NCI-H1105 treated with DMSO at 0.1 percent for 48 hours (cell line): Measurements from ENCODE around the gene L3HYPDH.

Experiments
- DNase-seq: peaks from one replicate; lab custom pipeline; 2025; lab: John Stamatoyannopoulos, UW

The L3HYPDH gene

GRCh38 chr14:59483819-59484638, at the start of gene L3HYPDH, which contains the start of gene JKAMP:
Gene L3HYPDH (minus strand): TSS chr14:59484408. CDS start chr14:59484316, 92 bp downstream.
Gene JKAMP (plus strand): TSS chr14:59484517. CDS start chr14:59484590, 73 bp downstream.
- peak; percentile 94 for DNase-seq

- no peak for DNase-seq
Observed at GRCh38 chr14:59532419-59532818, 48.2 kb upstream of the L3HYPDH start.

- DNase-seq = no peak
Observed at GRCh38 chr14:59530349-59530748, 46.1 kb upstream of the L3HYPDH start.

- DNase-seq = no peak
Observed at GRCh38 chr14:59529189-59529588, 45.0 kb upstream of the L3HYPDH start.

- no peak for DNase-seq
Observed at GRCh38 chr14:59520224-59520623, 36.0 kb upstream of the L3HYPDH start.

GRCh38 chr14:59511916-59512575, 27.8 kb upstream of the L3HYPDH start:
- peak; percentile 51 for DNase-seq

GRCh38 chr14:59510966-59511365, 26.8 kb upstream of the L3HYPDH start:
- DNase-seq = no peak

- no peak for DNase-seq
Observed at GRCh38 chr14:59510001-59510400, 25.8 kb upstream of the L3HYPDH start.

GRCh38 chr14:59509101-59509500, 24.9 kb upstream of the L3HYPDH start:
- DNase-seq = no peak

- no peak for DNase-seq
Observed at GRCh38 chr14:59507752-59508103, 23.5 kb upstream of the L3HYPDH start.

- DNase-seq = peak; percentile 69
Observed at GRCh38 chr14:59507063-59507751, 23.0 kb upstream of the L3HYPDH start.

GRCh38 chr14:59503256-59503655, 19.0 kb upstream of the L3HYPDH start:
- DNase-seq = no peak

- no peak for DNase-seq
Observed at GRCh38 chr14:59500732-59501131, 16.5 kb upstream of the L3HYPDH start.

GRCh38 chr14:59492384-59492783, 8.2 kb upstream of the L3HYPDH start:
- no peak for DNase-seq

GRCh38 chr14:59490756-59491155, 6.5 kb upstream of the L3HYPDH start:
- no peak for DNase-seq

- no peak for DNase-seq
Observed at GRCh38 chr14:59484639-59485175, 499 bp upstream of the L3HYPDH start.

- DNase-seq = no peak
Observed at GRCh38 chr14:59483363-59483762, 845 bp downstream of the L3HYPDH start.

- peak; percentile 44 for DNase-seq
Observed at GRCh38 chr14:59482541-59483331, 1.5 kb downstream of the L3HYPDH start.

GRCh38 chr14:59481871-59482540, 2.2 kb downstream of the L3HYPDH start:
- DNase-seq = no peak

- no peak for DNase-seq
Observed at GRCh38 chr14:59481407-59481806, 2.8 kb downstream of the L3HYPDH start.

GRCh38 chr14:59480166-59480565, 4.0 kb downstream of the L3HYPDH start:
- no peak for DNase-seq
